H1 (cell line): ENCODE results near the gene ISLR2. TPM values are rescaled to one million over a fixed set of nuclear protein-coding genes. Genes with fewer than 3 reads are reported as not detected.

Experiments used
- CHD7 ChIP-seq: fragments of 300-600 bp; sonication (generic); IDR thresholded peaks from 2 replicates; pipeline ENCODE4 v1.7.1; 2012; ENCODE audit warnings: low read length, moderate library complexity, mild to moderate bottlenecking, inconsistent platforms; ENCODE audit not compliant: insufficient replicate concordance
- polyA plus RNA-seq, 7 experiments: library from polyadenylated mRNA; depleted of rRNA in 3 of 7; stranded (reverse) in 5 of 7; unstranded in 2 of 7; fragments of >200 nt in 5 of 7; fragments of 200-250 nt in 2 of 7; gene quantifications; 1 replicate in 5 of 7; 2 replicates in 1 of 7; 4 replicates in 1 of 7; pipeline versions ENCODE4 v1.2.1 to v1.2.3, GENCODE V29; 2011 to 2013; ENCODE audit warnings: missing spikeins in 2 of 7, mixed read lengths in 2 of 7
- total RNA-seq: library from RNA; stranded (reverse); fragmentation: NEBNext Ultra II Directional; extraction: Animal tissue kit (Norgen Biotek cat#: 25700); gene quantifications from 2 replicates; pipeline ENCODE4 v1.2.1, GENCODE V29; 2021

ISLR2 gene
- total and polyA plus RNA-seq, 2 of the 8 experiments (the other 6 are each of a cell fraction or from before 2014, with no cell fraction given) = 0.47 to 0.58 TPM

- no peak for TF ChIP-seq CHD7
- TF ChIP-seq, all 59 proteins: peak for 7
These were observed 7.3 kb upstream of the ISLR2 start (continued) for GRCh38 chr15:74123131-74123429.
